ENCODE results near the gene GRB14.
A peak's percentile ranks its signal among the peaks of the same experiment; 100 is the strongest.

The GRB14 gene

GRCh38 chr2:164661349-164661748 lies 40.1 kb upstream of the GRB14 start:
- H3K27ac ChIP-seq: no peak overlapping the region
- TF ChIP-seq, protein P1, sequence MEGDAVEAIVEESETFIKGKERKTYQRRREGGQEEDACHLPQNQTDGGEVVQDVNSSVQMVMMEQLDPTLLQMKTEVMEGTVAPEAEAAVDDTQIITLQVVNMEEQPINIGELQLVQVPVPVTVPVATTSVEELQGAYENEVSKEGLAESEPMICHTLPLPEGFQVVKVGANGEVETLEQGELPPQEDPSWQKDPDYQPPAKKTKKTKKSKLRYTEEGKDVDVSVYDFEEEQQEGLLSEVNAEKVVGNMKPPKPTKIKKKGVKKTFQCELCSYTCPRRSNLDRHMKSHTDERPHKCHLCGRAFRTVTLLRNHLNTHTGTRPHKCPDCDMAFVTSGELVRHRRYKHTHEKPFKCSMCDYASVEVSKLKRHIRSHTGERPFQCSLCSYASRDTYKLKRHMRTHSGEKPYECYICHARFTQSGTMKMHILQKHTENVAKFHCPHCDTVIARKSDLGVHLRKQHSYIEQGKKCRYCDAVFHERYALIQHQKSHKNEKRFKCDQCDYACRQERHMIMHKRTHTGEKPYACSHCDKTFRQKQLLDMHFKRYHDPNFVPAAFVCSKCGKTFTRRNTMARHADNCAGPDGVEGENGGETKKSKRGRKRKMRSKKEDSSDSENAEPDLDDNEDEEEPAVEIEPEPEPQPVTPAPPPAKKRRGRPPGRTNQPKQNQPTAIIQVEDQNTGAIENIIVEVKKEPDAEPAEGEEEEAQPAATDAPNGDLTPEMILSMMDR (conservative IDR thresholded peaks at IDR 0.05; ENCODE audit: low read depth): no peak
- DNase-seq (ENCODE audit: low spot score): peak; percentile 9
- ChIA-PET CTCF (no interaction called here), POLR2A (ENCODE audit: low non-redundant PET) (no interaction called here)

- TF ChIP-seq, protein P1 (conservative IDR thresholded peaks at IDR 0.05; ENCODE audit: low read depth): no peak
- POLR2A ChIA-PET (ENCODE audit: low non-redundant PET): no interaction called here
- DNase-seq (ENCODE audit: low spot score): peak; percentile 34
- CTCF ChIA-PET: interaction anchor here (0.6 kb wide), 1 partner anchor 106 kb away, joined by 3 read pairs; no protein-coding TSS in a partner anchor
- H3K27ac ChIP-seq: no peak overlapping the region
Observed at GRCh38 chr2:164657129-164657528, 35.8 kb upstream of the GRB14 start.

GRCh38 chr2:164655750-164656149 lies 34.5 kb upstream of the GRB14 start:
- ChIA-PET POLR2A (ENCODE audit: low non-redundant PET) (no interaction called here), CTCF (interaction anchor here (1.4 kb wide), 1 partner anchor 96 kb away, joined by 4 read pairs; no protein-coding TSS in a partner anchor)
- no peak for DNase-seq (ENCODE audit: low spot score)
- H3K27ac ChIP-seq: no peak overlapping the region
- TF ChIP-seq, protein P1 (conservative IDR thresholded peaks at IDR 0.05; ENCODE audit: low read depth): no peak

DNA sequence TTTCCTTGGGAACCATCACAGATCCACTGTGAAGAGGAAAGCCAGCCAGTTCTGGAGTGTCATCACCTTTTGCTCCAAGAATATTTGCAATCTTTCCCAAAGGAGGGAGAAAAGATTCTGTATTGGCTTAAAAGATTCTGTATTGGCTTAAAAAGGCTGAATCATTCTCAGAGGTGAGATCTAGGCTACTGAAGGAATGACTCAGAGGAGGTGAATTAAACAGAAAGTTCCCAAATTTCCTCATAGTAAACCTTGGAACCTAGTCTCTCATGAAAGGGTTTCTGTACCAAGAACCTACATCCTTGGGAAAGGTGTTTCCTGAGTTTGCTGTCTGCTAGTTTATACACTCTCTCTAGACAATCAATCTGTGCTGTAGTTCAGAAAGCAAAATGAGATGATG lies 34.1 kb upstream of the GRB14 start:
- TF ChIP-seq, protein P1 (conservative IDR thresholded peaks at IDR 0.05; ENCODE audit: low read depth): no peak
- ChIA-PET POLR2A (ENCODE audit: low non-redundant PET) (no interaction called here), CTCF (interaction anchor here (1.2 to 1.4 kb wide), 2 partner anchors 26 to 95 kb away, joined by 4 read pairs; no protein-coding TSS in a partner anchor)
- DNase-seq (ENCODE audit: low spot score): peak; percentile 24
- no peak overlapping the region for H3K27ac ChIP-seq

DNA sequence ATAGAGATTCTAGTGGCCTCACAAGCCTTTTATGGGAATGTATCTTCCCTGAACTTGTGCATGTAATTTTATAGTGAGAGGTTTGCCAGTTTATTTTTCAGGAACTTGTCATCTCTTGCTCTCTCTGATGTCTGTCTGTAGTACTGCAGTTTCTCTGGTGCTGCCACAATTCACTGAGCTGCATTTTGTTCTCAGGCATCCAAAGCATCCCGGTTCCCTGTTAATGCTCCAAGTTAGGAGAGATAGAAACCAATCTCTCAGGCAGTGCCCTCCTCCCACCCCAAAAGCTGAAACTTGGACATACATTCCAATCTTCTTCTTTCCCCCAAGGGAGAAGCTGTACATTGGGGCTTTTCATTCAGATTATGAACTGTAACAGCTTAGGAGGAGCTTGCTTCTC lies 30.1 kb upstream of the GRB14 start:
- ChIA-PET POLR2A (ENCODE audit: low non-redundant PET) (no interaction called here), CTCF (interaction anchor here (0.5 kb wide), 1 partner anchor 11 kb away, joined by 3 read pairs; no protein-coding TSS in a partner anchor)
- TF ChIP-seq, protein P1 (conservative IDR thresholded peaks at IDR 0.05; ENCODE audit: low read depth): no peak
- no peak for DNase-seq (ENCODE audit: low spot score)
- no peak overlapping the region for H3K27ac ChIP-seq

GRCh38 chr2:164644036-164644700 lies 22.9 kb upstream of the GRB14 start:
- DNase-seq (ENCODE audit: low spot score): no peak
- no peak overlapping the region for H3K27ac ChIP-seq
- CTCF ChIA-PET: no interaction called here
- POLR2A ChIA-PET (ENCODE audit: low non-redundant PET): no interaction called here
- TF ChIP-seq, protein P1 (conservative IDR thresholded peaks at IDR 0.05; ENCODE audit: low read depth): no peak

Measured in RWPE1 (cell line).